ENCODE measurements around the gene LSAMP.
"Not testable (repeated sequence)": the region's sequence is repeated elsewhere in the genome, so short reads cannot be mapped to it uniquely, and the experiment has no call there.

LSAMP gene

GRCh38 chr3:115875460-115875859, 569.8 kb downstream of the LSAMP start:
- no peak for DNase-seq (ENCODE audit: low read depth, low spot score)
- no peak overlapping the region for H3K27ac ChIP-seq

- no peak for DNase-seq (ENCODE audit: low read depth, low spot score)
- no peak overlapping the region for H3K27ac ChIP-seq
Observed at GRCh38 chr3:115871735-115872134, 573.6 kb downstream of the LSAMP start.

- no peak overlapping the region for H3K27ac ChIP-seq
- DNase-seq (ENCODE audit: low read depth, low spot score) = no peak
Observed at GRCh38 chr3:115864911-115865310, 580.4 kb downstream of the LSAMP start.

GRCh38 chr3:115862849-115863248, 582.4 kb downstream of the LSAMP start:
- no peak overlapping the region for H3K27ac ChIP-seq
- no peak for DNase-seq (ENCODE audit: low read depth, low spot score)

- H3K27ac ChIP-seq = no peak overlapping the region
- DNase-seq (ENCODE audit: low read depth, low spot score) = no peak
Observed at GRCh38 chr3:115862099-115862498, 583.2 kb downstream of the LSAMP start.

- DNase-seq (ENCODE audit: low read depth, low spot score) = no peak
- H3K27ac ChIP-seq = no peak overlapping the region
Observed at GRCh38 chr3:115861166-115861733, 584.0 kb downstream of the LSAMP start.

- H3K27ac ChIP-seq = no peak overlapping the region
Observed at GRCh38 chr3:115860766-115861165, 584.5 kb downstream of the LSAMP start.

GRCh38 chr3:115859002-115859807, 586.1 kb downstream of the LSAMP start:
- DNase-seq (ENCODE audit: low read depth, low spot score) = no peak
- H3K27ac ChIP-seq = no peak overlapping the region

More at GRCh38 chr3:115860766-115861165, 584.5 kb downstream of the LSAMP start:
- DNase-seq (ENCODE audit: low read depth, low spot score) = no peak

GRCh38 chr3:115857518-115858136, 587.7 kb downstream of the LSAMP start:
- no peak for DNase-seq (ENCODE audit: low read depth, low spot score)
- H3K27ac ChIP-seq = no peak overlapping the region

GRCh38 chr3:115855911-115856310, 589.4 kb downstream of the LSAMP start:
- DNase-seq (ENCODE audit: low read depth, low spot score) = no peak
- no peak overlapping the region for H3K27ac ChIP-seq

- no peak for DNase-seq (ENCODE audit: low read depth, low spot score)
- H3K27ac ChIP-seq = no peak overlapping the region
Observed at GRCh38 chr3:115853104-115853503, 592.2 kb downstream of the LSAMP start.

- H3K27ac ChIP-seq = no peak overlapping the region
- DNase-seq (ENCODE audit: low read depth, low spot score) = no peak
Observed at GRCh38 chr3:115852278-115852677, 593.0 kb downstream of the LSAMP start.

- no peak overlapping the region for H3K27ac ChIP-seq
- DNase-seq (ENCODE audit: low read depth, low spot score) = no peak
Observed at GRCh38 chr3:115851571-115851970, 593.7 kb downstream of the LSAMP start.

- no peak overlapping the region for H3K27ac ChIP-seq
- DNase-seq (ENCODE audit: low read depth, low spot score) = no peak
Observed at GRCh38 chr3:115848641-115849040, 596.6 kb downstream of the LSAMP start.

GRCh38 chr3:115845986-115846385, 599.3 kb downstream of the LSAMP start:
- H3K27ac ChIP-seq = no peak overlapping the region
- DNase-seq (ENCODE audit: low read depth, low spot score) = no peak

- H3K27ac ChIP-seq; DNase-seq (ENCODE audit: low read depth, low spot score): not testable (repeated sequence)
Observed at GRCh38 chr3:115844729-115845128, 600.6 kb downstream of the LSAMP start.

- no peak for DNase-seq (ENCODE audit: low read depth, low spot score)
Observed at GRCh38 chr3:115843206-115843605, 602.1 kb downstream of the LSAMP start.

GRCh38 chr3:115839246-115839645, 606.0 kb downstream of the LSAMP start:
- DNase-seq (ENCODE audit: low read depth, low spot score) = no peak
- no peak overlapping the region for H3K27ac ChIP-seq

More at GRCh38 chr3:115843206-115843605, 602.1 kb downstream of the LSAMP start:
- no peak overlapping the region for H3K27ac ChIP-seq

- no peak overlapping the region for H3K27ac ChIP-seq
Observed at GRCh38 chr3:115838786-115839185, 606.5 kb downstream of the LSAMP start.

GRCh38 chr3:115836944-115837343, 608.3 kb downstream of the LSAMP start:
- no peak overlapping the region for H3K27ac ChIP-seq
- no peak for DNase-seq (ENCODE audit: low read depth, low spot score)

More at GRCh38 chr3:115838786-115839185, 606.5 kb downstream of the LSAMP start:
- DNase-seq (ENCODE audit: low read depth, low spot score) = no peak

- H3K27ac ChIP-seq = no peak overlapping the region
- no peak for DNase-seq (ENCODE audit: low read depth, low spot score)
Observed at GRCh38 chr3:115835946-115836345, 609.3 kb downstream of the LSAMP start.
